H1 (cell line): ENCODE measurements around the gene GNRHR. TPM values are rescaled to one million over a fixed set of nuclear protein-coding genes. Genes with fewer than 3 reads are reported as not detected.

Experiments
- CTCF ChIA-PET: fragments of 300-600 bp; sonication (Branson Sonifier 250); formaldehyde crosslinking; loops from one replicate; lab custom pipeline; 2021; ENCODE audit not compliant: partially characterized antibody; lab: Charles Lee
- POLR2A ChIA-PET: fragments of 300-600 bp; sonication (Branson Sonifier 250); formaldehyde crosslinking; loops from one replicate; lab custom pipeline; 2021; ENCODE audit warnings: inconsistent platforms; ENCODE audit not compliant: partially characterized antibody; lab: Charles Lee
- DNase-seq, 2 experiments: peaks; one replicate each; pipeline versions ENCODE4 v3.0.0 to v3.0.0-alpha.2; 2010 to 2022; ENCODE audit warnings: low spot score in 2 of 2, low read depth in 1 of 2, mixed read lengths in 1 of 2
- FAIRE-seq: peaks from 2 replicates; lab custom pipeline; 2011; peaks lifted over from hg19 to GRCh38; lab: Jason Lieb, UNC
- H2AFZ ChIP-seq: 2 replicates; pipeline ENCODE4 v1.8.1; 2012; ENCODE audit warnings: low read length, inconsistent platforms
- H2AK5ac ChIP-seq: 2 replicates; pipeline ENCODE4 v1.6.1; 2013; ENCODE audit warnings: low read depth, low read length
- H2BK120ac ChIP-seq: replicated peaks from 2 replicates; pipeline ENCODE3; 2013; ENCODE audit warnings: low read depth, low read length, inconsistent platforms
- H2BK12ac ChIP-seq: 2 replicates; pipeline ENCODE4 v1.6.1; 2013; ENCODE audit warnings: low read depth, low read length
- H2BK15ac ChIP-seq: 2 replicates; pipeline ENCODE4 v1.6.1; 2013; ENCODE audit warnings: low read length
- H2BK20ac ChIP-seq: 2 replicates; pipeline ENCODE4 v1.6.1; 2013; ENCODE audit warnings: low read length
- H2BK5ac ChIP-seq: 2 replicates; pipeline ENCODE4 v1.6.1; 2013; ENCODE audit warnings: low read depth, low read length
- H3K14ac ChIP-seq: 2 replicates; pipeline ENCODE4 v1.6.1; 2013; ENCODE audit warnings: inconsistent platforms; ENCODE audit not compliant: insufficient read length
- H3K18ac ChIP-seq: 2 replicates; pipeline ENCODE4 v1.6.1; 2013; ENCODE audit warnings: low read length; ENCODE audit errors: extremely low read depth
- H3K23ac ChIP-seq: 2 replicates; pipeline ENCODE4 v1.6.1; 2013; ENCODE audit warnings: inconsistent platforms; ENCODE audit not compliant: insufficient read length
- H3K23me2 ChIP-seq: 2 replicates; pipeline ENCODE4 v1.6.1; 2013; ENCODE audit warnings: low read depth, low read length
- H3K27ac ChIP-seq: 2 replicates; pipeline ENCODE4 v1.6.1; 2011; ENCODE audit warnings: low read depth, low read length, inconsistent platforms
- H3K27me3 ChIP-seq, 4 experiments: replicated peaks in 1 of 4; 1 replicate in 1 of 4; 2 replicates in 3 of 4; pipeline versions ENCODE4 v1.6.1 to v1.8.1; 2011 to 2013; ENCODE audit warnings: low read length in 3 of 4, mild to moderate bottlenecking in 3 of 4, inconsistent platforms in 2 of 4, mixed read lengths in 2 of 4, moderate library complexity in 1 of 4; ENCODE audit not compliant: control insufficient read depth in 3 of 4, insufficient read depth in 3 of 4; ENCODE audit errors: extremely low read depth in 1 of 4
- H3K36me3 ChIP-seq, 4 experiments: 2 replicates each; pipeline versions ENCODE4 v1.6.1 to v1.8.1; 2011 to 2013; ENCODE audit warnings: mild to moderate bottlenecking in 4 of 4, low read length in 3 of 4, moderate library complexity in 2 of 4, control low read depth in 1 of 4, inconsistent platforms in 1 of 4; ENCODE audit not compliant: insufficient read depth in 4 of 4, control insufficient read depth in 2 of 4
- H3K4ac ChIP-seq: replicated peaks from 2 replicates; pipeline ENCODE3; 2013; ENCODE audit warnings: low read length, low read depth, mixed read lengths, inconsistent platforms; ENCODE audit not compliant: insufficient read length
- H3K4me1 ChIP-seq, 4 experiments: replicated peaks in 1 of 4; 1 replicate in 1 of 4; 2 replicates in 3 of 4; pipeline versions ENCODE4 v1.6.1 to v1.8.1; 2011 to 2013; ENCODE audit warnings: low read length in 3 of 4, inconsistent platforms in 2 of 4, mixed read lengths in 1 of 4; ENCODE audit not compliant: insufficient read depth in 4 of 4, control insufficient read depth in 3 of 4
- H3K4me2 ChIP-seq, 2 experiments: 2 replicates each; pipeline versions ENCODE4 v1.6.1 to v1.8.1; 2011 to 2013; ENCODE audit warnings: low read depth in 2 of 2, low read length in 2 of 2, control low read depth in 1 of 2, inconsistent platforms in 1 of 2, mild to moderate bottlenecking in 1 of 2; ENCODE audit not compliant: insufficient read depth in 1 of 2
- H3K4me3 ChIP-seq, 4 experiments: fragments of 200-600, 300-600 bp in 1 of 4; sonication (generic), shearing (Covaris generic), sonication (Bioruptor Twin) in 1 of 4; 2 replicates each; pipeline versions ENCODE4 v1.5.1 to v1.8.1; 2011 to 2016; ENCODE audit warnings: low read length in 4 of 4, low read depth in 3 of 4, control low read depth in 2 of 4, inconsistent platforms in 2 of 4, mild to moderate bottlenecking in 2 of 4, mixed read lengths in 1 of 4, moderate library complexity in 1 of 4; ENCODE audit not compliant: insufficient read depth in 2 of 4; ENCODE audit errors: extremely low read depth in 1 of 4
- H3K56ac ChIP-seq: replicated peaks from 2 replicates; pipeline ENCODE3; 2013; ENCODE audit warnings: low read depth, mild to moderate bottlenecking, mixed read lengths, low read length, inconsistent platforms; ENCODE audit not compliant: insufficient read length
- H3K79me1 ChIP-seq: 2 replicates; pipeline ENCODE4 v1.6.1; 2013; ENCODE audit warnings: low read depth, low read length, control low read depth
- H3K79me2 ChIP-seq, 2 experiments: 2 replicates each; pipeline versions ENCODE4 v1.6.1 to v1.8.1; 2012 to 2013; ENCODE audit warnings: low read length in 2 of 2, mild to moderate bottlenecking in 2 of 2, inconsistent platforms in 1 of 2; ENCODE audit not compliant: insufficient read depth in 2 of 2, control insufficient read depth in 1 of 2
- H3K9ac ChIP-seq, 4 experiments: replicated peaks in 1 of 4; 1 replicate in 1 of 4; 2 replicates in 3 of 4; pipeline versions ENCODE4 v1.6.1 to v1.8.1; 2011 to 2013; ENCODE audit warnings: low read depth in 3 of 4, low read length in 3 of 4, control low read depth in 2 of 4, mild to moderate bottlenecking in 2 of 4, moderate library complexity in 2 of 4, inconsistent platforms in 1 of 4; ENCODE audit errors: extremely low read depth in 1 of 4
- H3K9me3 ChIP-seq, 2 experiments: 2 replicates each; pipeline versions ENCODE4 v1.6.1 to v1.8.1; 2012 to 2013; ENCODE audit warnings: mild to moderate bottlenecking in 2 of 2, moderate library complexity in 2 of 2, control low read depth in 1 of 2, inconsistent platforms in 1 of 2, low read depth in 1 of 2, low read length in 1 of 2, mixed read lengths in 1 of 2; ENCODE audit not compliant: insufficient read depth in 2 of 2
- H4K20me1 ChIP-seq, 2 experiments: replicated peaks in 1 of 2; 2 replicates each; pipeline versions ENCODE3 to v1.8.1; 2011 to 2013; ENCODE audit warnings: inconsistent platforms in 2 of 2, low read length in 2 of 2, mild to moderate bottlenecking in 1 of 2; ENCODE audit not compliant: insufficient read depth in 2 of 2, control insufficient read depth in 1 of 2
- H4K5ac ChIP-seq: 2 replicates; pipeline ENCODE4 v1.6.1; 2013; ENCODE audit warnings: low read length, low read depth, mixed read lengths, inconsistent platforms; ENCODE audit not compliant: insufficient read length
- H4K8ac ChIP-seq: 2 replicates; pipeline ENCODE4 v1.8.0; 2013; ENCODE audit warnings: mild to moderate bottlenecking, moderate library complexity, low read length, inconsistent platforms; ENCODE audit not compliant: insufficient read depth; ENCODE audit errors: extremely low read depth
- H4K91ac ChIP-seq: replicated peaks from 2 replicates; pipeline ENCODE3; 2013; ENCODE audit warnings: low read length, mixed read lengths, inconsistent platforms; ENCODE audit not compliant: insufficient read length
- CHD2 ChIP-seq: IDR thresholded peaks from 2 replicates; pipeline ENCODE4 v1.6.1; 2012; ENCODE audit warnings: low read length, improper control_type of control experiment
- CTCF ChIP-seq, 3 experiments: IDR thresholded peaks; 1 replicate in 2 of 3; 2 replicates in 1 of 3; pipeline versions ENCODE4 v1.5.1 to v1.6.1; 2011; ENCODE audit warnings: low read length in 3 of 3, mild to moderate bottlenecking in 3 of 3, inconsistent platforms in 2 of 3, low read depth in 1 of 3, moderate library complexity in 1 of 3; ENCODE audit not compliant: insufficient read depth in 1 of 3; ENCODE audit errors: control extremely low read depth in 1 of 3
- JUND ChIP-seq: IDR thresholded peaks from 2 replicates; pipeline ENCODE4 v1.6.1; 2011; ENCODE audit warnings: mild to moderate bottlenecking, improper control_type of control experiment, low read length
- KDM1A ChIP-seq: fragments of 200-600, 300-600 bp; sonication (generic); IDR thresholded peaks from 2 replicates; pipeline ENCODE4 v1.7.1; 2016; ENCODE audit warnings: mild to moderate bottlenecking, low read length, borderline replicate concordance
- KDM4A ChIP-seq: IDR thresholded peaks from one replicate; pipeline ENCODE4 v1.7.1; 2012; ENCODE audit warnings: low read depth, mild to moderate bottlenecking, moderate library complexity, low read length, inconsistent platforms; ENCODE audit not compliant: severe bottlenecking
- KDM5A ChIP-seq: fragments of 200-600 bp; IDR thresholded peaks from 2 replicates; pipeline ENCODE4 v1.7.1; 2012; ENCODE audit warnings: mild to moderate bottlenecking, low read length, inconsistent platforms, mixed read lengths
- NANOG ChIP-seq: IDR thresholded peaks from 2 replicates; pipeline ENCODE4 v1.6.1; 2011; ENCODE audit warnings: low read length, low read depth, mild to moderate bottlenecking, inconsistent platforms; ENCODE audit not compliant: insufficient read depth, poor library complexity, severe bottlenecking
- PHF8 ChIP-seq: fragments of 200-600 bp; sonication (generic); conservative IDR thresholded peaks from 2 replicates; pipeline ENCODE4 v1.7.1; 2012; ENCODE audit warnings: low read depth, mild to moderate bottlenecking, inconsistent platforms, low read length, moderate library complexity
- SAP30 ChIP-seq: fragments of 300-600 bp; sonication (generic); IDR thresholded peaks from 2 replicates; pipeline ENCODE4 v1.7.1; 2012; ENCODE audit warnings: low read length, moderate library complexity, mild to moderate bottlenecking, inconsistent platforms; ENCODE audit not compliant: insufficient read depth, insufficient replicate concordance
- SIRT6 ChIP-seq: IDR thresholded peaks from one replicate; pipeline ENCODE4 v1.7.1; 2012; ENCODE audit warnings: low read length, inconsistent platforms
- SP4 ChIP-seq: IDR thresholded peaks from 2 replicates; pipeline ENCODE4 v1.6.1; 2012; ENCODE audit warnings: low read length, inconsistent platforms
- WGBS, 2 experiments: shearing (Covaris generic) in 1 of 2; methylation state at CpG; one replicate each; pipeline versions ENCODE4 v1.1.6 to v1.1.7; 2013 to 2015; ENCODE audit warnings: low lambda C conversion rate in 2 of 2, mixed read lengths in 2 of 2, inconsistent platforms in 1 of 2, low coverage in 1 of 2, missing lambda C conversion rate in 1 of 2; ENCODE audit not compliant: insufficient replicate concordance in 2 of 2, insufficient coverage in 1 of 2, insufficient read length in 1 of 2; ENCODE audit errors: extremely low coverage in 1 of 2, missing lambda C conversion rate in 1 of 2; 5-methylcytosine and 5-hydroxymethylcytosine counted together
- polyA plus RNA-seq, 7 experiments: library from polyadenylated mRNA; depleted of rRNA in 3 of 7; stranded (reverse) in 5 of 7; unstranded in 2 of 7; fragments of >200 nt in 5 of 7; fragments of 200-250 nt in 2 of 7; gene quantifications; 1 replicate in 5 of 7; 2 replicates in 1 of 7; 4 replicates in 1 of 7; pipeline versions ENCODE4 v1.2.1 to v1.2.3, GENCODE V29; 2011 to 2013; ENCODE audit warnings: missing spikeins in 2 of 7, mixed read lengths in 2 of 7
- total RNA-seq: library from RNA; stranded (reverse); fragmentation: NEBNext Ultra II Directional; extraction: Animal tissue kit (Norgen Biotek cat#: 25700); gene quantifications from 2 replicates; pipeline ENCODE4 v1.2.1, GENCODE V29; 2021

The GNRHR gene
- total and polyA plus RNA-seq, 2 of the 8 experiments (the other 6 are each of a cell fraction or from before 2014, with no cell fraction given) = not detected

DNA sequence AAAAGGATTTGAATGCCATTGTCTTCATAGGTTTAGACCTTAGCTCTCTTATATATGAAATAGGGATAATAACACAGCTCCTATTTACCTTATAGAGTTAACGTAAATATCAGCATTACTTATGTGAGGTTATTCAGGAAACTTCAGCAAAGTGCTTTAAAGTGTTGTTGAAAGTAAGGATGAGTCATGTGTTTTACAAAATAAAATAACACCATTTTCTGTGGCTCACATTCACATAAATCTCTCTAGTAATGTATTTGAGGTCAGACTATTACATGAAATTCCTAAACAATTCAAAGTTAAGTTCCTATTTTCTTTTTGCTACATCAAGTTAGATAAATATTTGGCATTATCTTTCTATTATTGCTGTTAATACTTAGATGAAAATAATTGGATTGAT is 2.9 kb downstream of the GNRHR start:
- Histone ChIP-seq H3K36me3 (no peaks in the 10 kb centered on the region), H3K4me2 (no peak overlapping the region), H3K79me2 (no peaks in the 10 kb centered on the region), H3K14ac (no peak overlapping the region), H3K79me1 (no peaks in the 10 kb centered on the region), H3K23me2 (no peaks in the 10 kb centered on the region), H3K56ac (no peak overlapping the region), H2AFZ (no peak overlapping the region), H2BK15ac (no peak overlapping the region), H2BK5ac (no peak overlapping the region), H4K5ac (no peak overlapping the region), H3K27ac (no peak overlapping the region), H3K9ac (no peak overlapping the region), H3K27me3 (no peaks in the 10 kb centered on the region), H3K4me3 (no peak overlapping the region), H4K20me1 (no peaks in the 10 kb centered on the region), H3K18ac (no peak overlapping the region), H3K9me3 (no peaks in the 10 kb centered on the region), H4K8ac (no peak overlapping the region), H3K4ac (no peak overlapping the region), H2AK5ac (no peak overlapping the region), H3K4me1 (no peaks in the 10 kb centered on the region), H3K23ac (no peak overlapping the region), H2BK120ac (no peak overlapping the region), H2BK20ac (no peak overlapping the region), H2BK12ac (no peak overlapping the region), H4K91ac (no peak overlapping the region)
- no peak for DNase-seq
- FAIRE-seq = no peak
- ChIA-PET POLR2A (no interaction called here), CTCF (no interaction called here)
- WGBS, 2 experiments = 87% methylated on average over 1 of the region's 1 CpG; no CpG with 5 or more reads in 1 of the 2 experiments
- TF ChIP-seq NANOG (no peak), SP4 (no peak), KDM1A (no peak), SAP30 (no peak), JUND (no peak), CHD2 (no peak), KDM5A (no peak), PHF8 (no peak), CTCF (IDR thresholded peaks at IDR 0.05; ENCODE audit: control extremely low read depth in 1 of 3, insufficient read depth in 1 of 3, low read depth in 1 of 3, low read length in 3 of 3) (no peak), KDM4A (no peak), SIRT6 (no peak)
